Ishikawa (cell line): Measurements from ENCODE around the gene CDK6.

ENCODE experiments used
- CREB1 ChIP-seq: IDR thresholded peaks from 2 replicates; pipeline ENCODE4 v1.6.1; 2012; ENCODE audit warnings: low read depth
- EGR1 ChIP-seq: IDR thresholded peaks from 2 replicates; pipeline ENCODE4 v1.6.1; 2012
- EP300 ChIP-seq: IDR thresholded peaks from 2 replicates; pipeline ENCODE4 v1.6.1; 2012; ENCODE audit warnings: borderline replicate concordance
- FOXM1 ChIP-seq: IDR thresholded peaks from 2 replicates; pipeline ENCODE4 v1.6.1; 2012; ENCODE audit warnings: low read depth, borderline replicate concordance
- NFIC ChIP-seq: IDR thresholded peaks from 2 replicates; pipeline ENCODE4 v1.6.1; 2012
- REST ChIP-seq: IDR thresholded peaks from 2 replicates; pipeline ENCODE4 v1.6.1; 2012; ENCODE audit warnings: low read depth, mild to moderate bottlenecking
- TAF1 ChIP-seq: IDR thresholded peaks from 2 replicates; pipeline ENCODE4 v1.6.1; 2012; ENCODE audit warnings: low read depth, mild to moderate bottlenecking
- TCF12 ChIP-seq: IDR thresholded peaks from 2 replicates; pipeline ENCODE4 v1.6.1; 2012; ENCODE audit warnings: low read depth
- TEAD4 ChIP-seq: IDR thresholded peaks from 2 replicates; pipeline ENCODE4 v1.6.1; 2012
- YY1 ChIP-seq: IDR thresholded peaks from 2 replicates; pipeline ENCODE4 v1.6.1; 2012; ENCODE audit warnings: low read depth
- ZBTB7A ChIP-seq: IDR thresholded peaks from 2 replicates; pipeline ENCODE4 v1.6.1; 2012; ENCODE audit warnings: low read depth
- TF ChIP-seq, protein P1 (sequence below): IDR thresholded peaks from 2 replicates; pipeline ENCODE4 v1.6.1; 2012
- TF ChIP-seq, protein P2 (sequence below): IDR thresholded peaks from 2 replicates; pipeline ENCODE4 v1.6.1; 2012

- no peak for TF ChIP-seq EGR1
- TF ChIP-seq REST, result no peak
- TF ChIP-seq TEAD4, result no peak
- no peak for TF ChIP-seq EP300
- no peak for TF ChIP-seq YY1
- no peak for TF ChIP-seq FOXM1
- TF ChIP-seq NFIC, result no peak
- TF ChIP-seq ZBTB7A, result no peak
- TF ChIP-seq CREB1, result no peak
- TF ChIP-seq, protein P1, sequence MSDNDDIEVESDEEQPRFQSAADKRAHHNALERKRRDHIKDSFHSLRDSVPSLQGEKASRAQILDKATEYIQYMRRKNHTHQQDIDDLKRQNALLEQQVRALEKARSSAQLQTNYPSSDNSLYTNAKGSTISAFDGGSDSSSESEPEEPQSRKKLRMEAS, result no peak
- no peak for TF ChIP-seq TCF12
- TF ChIP-seq TAF1, result no peak
- TF ChIP-seq, protein P2, sequence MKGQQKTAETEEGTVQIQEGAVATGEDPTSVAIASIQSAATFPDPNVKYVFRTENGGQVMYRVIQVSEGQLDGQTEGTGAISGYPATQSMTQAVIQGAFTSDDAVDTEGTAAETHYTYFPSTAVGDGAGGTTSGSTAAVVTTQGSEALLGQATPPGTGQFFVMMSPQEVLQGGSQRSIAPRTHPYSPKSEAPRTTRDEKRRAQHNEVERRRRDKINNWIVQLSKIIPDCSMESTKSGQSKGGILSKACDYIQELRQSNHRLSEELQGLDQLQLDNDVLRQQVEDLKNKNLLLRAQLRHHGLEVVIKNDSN, result no peak
These were observed 50.5 kb downstream of the CDK6 start for GRCh38 chr7:92785923-92786322.
